ENCODE results near the gene PDE8A.

- TF ChIP-seq CTCF (IDR thresholded peaks at IDR 0.05): no peak
- TF ChIP-seq POLR2A (IDR thresholded peaks at IDR 0.05): no peak
Observed at GRCh38 chr15:84991014-84991712, 9.5 kb downstream of the PDE8A start.
